Hepatic stellate cell (primary cell): Measurements from ENCODE around the gene PMF1.
"Not testable (repeated sequence)": the region's sequence is repeated elsewhere in the genome, so short reads cannot be mapped to it uniquely, and the experiment has no call there.

Experiments
- DNase-seq: peaks from one replicate; pipeline ENCODE4 v3.0.0; 2011; ENCODE audit warnings: low spot score

The PMF1 gene

GRCh38 chr1:156196445-156196844, 16.4 kb upstream of the PMF1 start:
- DNase-seq = no peak

- no peak for DNase-seq
Measured at GRCh38 chr1:156198831-156199349, 13.9 kb upstream of the PMF1 start.

GRCh38 chr1:156200044-156200443, 12.8 kb upstream of the PMF1 start:
- DNase-seq = no peak

- peak; percentile 72 for DNase-seq
Measured at GRCh38 chr1:156203331-156203730, 9.5 kb upstream of the PMF1 start.

GRCh38 chr1:156204686-156205085, 8.1 kb upstream of the PMF1 start:
- DNase-seq = no peak

GRCh38 chr1:156211243-156211642, 1.6 kb upstream of the PMF1 start:
- DNase-seq = no peak

GRCh38 chr1:156212130-156212529, 677 bp upstream of the PMF1 start:
- DNase-seq = no peak

- no peak for DNase-seq
Measured at GRCh38 chr1:156213644-156213966, 798 bp downstream of the PMF1 start.

GRCh38 chr1:156214024-156214748, 1.4 kb downstream of the PMF1 start:
- DNase-seq = peak; percentile 28

- DNase-seq = not testable (repeated sequence)
Measured at GRCh38 chr1:156216361-156217086, 3.7 kb downstream of the PMF1 start.

- DNase-seq = no peak
Measured at GRCh38 chr1:156217871-156218270, 5.1 kb downstream of the PMF1 start.

- DNase-seq = no peak
Measured at GRCh38 chr1:156220226-156220625, 7.4 kb downstream of the PMF1 start.

GRCh38 chr1:156221986-156222692, 9.3 kb downstream of the PMF1 start:
- no peak for DNase-seq

GRCh38 chr1:156225677-156226014, 12.8 kb downstream of the PMF1 start:
- no peak for DNase-seq

- no peak for DNase-seq
Measured at GRCh38 chr1:156226116-156226538, 13.3 kb downstream of the PMF1 start.

GRCh38 chr1:156226782-156227181, 14.0 kb downstream of the PMF1 start:
- no peak for DNase-seq

GRCh38 chr1:156228501-156228900, 15.7 kb downstream of the PMF1 start:
- no peak for DNase-seq

GRCh38 chr1:156229809-156230472, 17.1 kb downstream of the PMF1 start:
- no peak for DNase-seq

GRCh38 chr1:156230473-156230837, 17.6 kb downstream of the PMF1 start:
- DNase-seq = no peak

GRCh38 chr1:156232201-156232894, 19.5 kb downstream of the PMF1 start:
- DNase-seq = no peak

- DNase-seq = peak; percentile 84
Measured at GRCh38 chr1:156233426-156234127, 20.8 kb downstream of the PMF1 start.
